Mesenchymal stem cell (in vitro differentiated cells and primary cell): ENCODE data around the gene RIPK4.

Experiments used
- DNase-seq: peaks from one replicate; pipeline ENCODE4 v3.0.0-alpha.2; 2013
- H2AFZ ChIP-seq: one replicate; pipeline ENCODE4 v1.6.1; 2013; ENCODE audit warnings: low read depth, mild to moderate bottlenecking, control low read depth, inconsistent platforms, low read length, moderate library complexity
- H2AK5ac ChIP-seq: 2 replicates; pipeline ENCODE4 v1.6.1; 2013; ENCODE audit warnings: low read length, moderate library complexity, mild to moderate bottlenecking, inconsistent platforms; ENCODE audit not compliant: severe bottlenecking
- H2BK120ac ChIP-seq: one replicate; pipeline ENCODE4 v1.6.1; 2013; ENCODE audit warnings: low read depth, mild to moderate bottlenecking, inconsistent platforms, low read length, moderate library complexity
- H2BK12ac ChIP-seq, 2 experiments: one replicate each; pipeline ENCODE4 v1.6.1; 2013; ENCODE audit warnings: inconsistent platforms in 2 of 2, low read length in 2 of 2, mild to moderate bottlenecking in 2 of 2, moderate library complexity in 2 of 2, control low read depth in 1 of 2
- H2BK15ac ChIP-seq: one replicate; pipeline ENCODE4 v1.6.1; 2013; ENCODE audit warnings: mild to moderate bottlenecking, low read depth, inconsistent platforms; ENCODE audit not compliant: poor library complexity, severe bottlenecking
- H2BK5ac ChIP-seq: 2 replicates; pipeline ENCODE4 v1.6.1; 2013; ENCODE audit warnings: low read depth, mild to moderate bottlenecking, low read length, control low read depth, inconsistent platforms; ENCODE audit not compliant: poor library complexity, severe bottlenecking
- H3K14ac ChIP-seq, 2 experiments: one replicate each; pipeline ENCODE4 v1.6.1; 2013; ENCODE audit warnings: inconsistent platforms in 2 of 2, low read length in 2 of 2, control low read depth in 1 of 2, mild to moderate bottlenecking in 1 of 2, moderate library complexity in 1 of 2
- H3K18ac ChIP-seq, 2 experiments: one replicate each; pipeline ENCODE4 v1.6.1; 2013; ENCODE audit warnings: inconsistent platforms in 2 of 2, low read length in 2 of 2, control low read depth in 1 of 2, low read depth in 1 of 2, mild to moderate bottlenecking in 1 of 2
- H3K23ac ChIP-seq, 2 experiments: one replicate each; pipeline ENCODE4 v1.6.1; 2013; ENCODE audit warnings: inconsistent platforms in 2 of 2, low read length in 2 of 2, mild to moderate bottlenecking in 2 of 2, moderate library complexity in 2 of 2, control low read depth in 1 of 2
- H3K27ac ChIP-seq: 2 replicates; pipeline ENCODE4 v1.5.1; 2013; ENCODE audit warnings: mild to moderate bottlenecking, moderate library complexity, low read length, control low read depth, inconsistent platforms; ENCODE audit not compliant: poor library complexity, severe bottlenecking
- H3K27me3 ChIP-seq, 2 experiments: 2 replicates each; pipeline versions ENCODE4 v1.6.1 to v1.7.0; 2013; ENCODE audit warnings: low read length in 2 of 2, mild to moderate bottlenecking in 2 of 2, moderate library complexity in 2 of 2, control low read depth in 1 of 2, inconsistent platforms in 1 of 2; ENCODE audit not compliant: control insufficient read depth in 1 of 2, insufficient read depth in 1 of 2
- H3K36me3 ChIP-seq, 2 experiments: 2 replicates each; pipeline versions ENCODE4 v1.6.1 to v1.7.0; 2013; ENCODE audit warnings: low read length in 2 of 2, control low read depth in 1 of 2, inconsistent platforms in 1 of 2, low read depth in 1 of 2, mild to moderate bottlenecking in 1 of 2; ENCODE audit not compliant: insufficient read depth in 2 of 2, control insufficient read depth in 1 of 2
- H3K4ac ChIP-seq, 2 experiments: one replicate each; pipeline ENCODE4 v1.6.1; 2013; ENCODE audit warnings: inconsistent platforms in 2 of 2, low read length in 2 of 2, mild to moderate bottlenecking in 2 of 2, moderate library complexity in 2 of 2, control low read depth in 1 of 2, low read depth in 1 of 2
- H3K4me1 ChIP-seq: 2 replicates; pipeline ENCODE4 v1.6.1; 2013; ENCODE audit warnings: low read depth, low read length, control low read depth; ENCODE audit not compliant: control insufficient read depth, insufficient read depth
- H3K4me2 ChIP-seq: 2 replicates; pipeline ENCODE4 v1.6.1; 2013; ENCODE audit warnings: low read length, mild to moderate bottlenecking, inconsistent platforms; ENCODE audit not compliant: poor library complexity, severe bottlenecking
- H3K4me3 ChIP-seq, 2 experiments: 2 replicates each; pipeline versions ENCODE4 v1.5.1 to v1.7.0; 2013; ENCODE audit warnings: low read length in 2 of 2, mild to moderate bottlenecking in 2 of 2, control low read depth in 1 of 2, low read depth in 1 of 2; ENCODE audit not compliant: insufficient read depth in 1 of 2
- H3K79me1 ChIP-seq: replicated peaks from 2 replicates; pipeline ENCODE4 v1.6.1; 2013; ENCODE audit warnings: mild to moderate bottlenecking, control low read depth, low read length, inconsistent platforms; ENCODE audit not compliant: poor library complexity, severe bottlenecking
- H3K9ac ChIP-seq: 2 replicates; pipeline ENCODE4 v1.7.0; 2013; ENCODE audit warnings: mild to moderate bottlenecking, low read length, moderate library complexity
- H3K9me3 ChIP-seq: 2 replicates; pipeline ENCODE4 v1.7.0; 2013; ENCODE audit warnings: mild to moderate bottlenecking, low read length; ENCODE audit not compliant: control insufficient read depth
- H4K8ac ChIP-seq: one replicate; pipeline ENCODE4 v1.6.1; 2013; ENCODE audit warnings: inconsistent platforms, mild to moderate bottlenecking, low read length, moderate library complexity
- H4K91ac ChIP-seq: one replicate; pipeline ENCODE4 v1.6.1; 2013; ENCODE audit warnings: mild to moderate bottlenecking, low read length, inconsistent platforms
- WGBS: methylation state at CpG from one replicate; pipeline ENCODE4 v1.1.7; 2013; ENCODE audit warnings: mixed read lengths; 5-methylcytosine and 5-hydroxymethylcytosine counted together

The RIPK4 gene

DNA sequence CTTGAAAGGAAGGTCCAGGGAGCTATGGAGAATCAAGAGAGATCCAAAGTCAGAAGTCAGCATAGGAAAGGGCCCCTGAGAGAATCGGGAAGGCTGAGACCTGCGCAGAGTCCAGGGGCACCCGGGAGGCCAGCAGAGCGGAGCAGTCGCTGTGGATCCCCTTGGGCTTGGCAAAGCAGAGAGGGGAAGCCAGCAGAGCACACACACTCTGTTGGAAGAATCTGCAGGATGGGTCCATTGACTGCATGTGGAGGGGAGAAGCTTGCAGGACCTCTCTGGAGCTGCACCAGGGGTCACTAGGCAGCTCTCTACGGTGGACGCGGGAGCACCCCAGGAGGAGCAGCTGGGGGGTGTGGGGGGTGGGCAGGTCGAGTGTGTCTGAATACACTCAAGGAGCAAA lies 6.4 kb downstream of the RIPK4 start:
- Histone ChIP-seq H3K23ac (no peak overlapping the region), H2AFZ (no peak overlapping the region), H2BK12ac (no peak overlapping the region), H2AK5ac (no peak overlapping the region), H3K4me2 (no peak overlapping the region), H4K91ac (no peak overlapping the region), H3K9ac (no peak overlapping the region), H3K9me3 (no peaks in the 10 kb centered on the region), H3K18ac (no peak overlapping the region), H3K36me3 (peaks cover 0 to 16% of the 10 kb centered on the region in 2 experiments), H3K27ac (no peak overlapping the region), H3K27me3 (peaks cover 0 to 67% of the 10 kb centered on the region in 2 experiments), H3K79me1 (peaks cover 32% of the 10 kb centered on the region), H2BK120ac (no peak overlapping the region), H2BK15ac (no peak overlapping the region), H3K14ac (no peak overlapping the region), H3K4ac (no peak overlapping the region), H4K8ac (no peak overlapping the region), H3K4me1 (peaks cover 54% of the 10 kb centered on the region), H3K4me3 (no peak overlapping the region), H2BK5ac (no peak overlapping the region)
- no peak for DNase-seq
- 86% methylated on average over 9 of the region's 9 CpGs for WGBS

DNA sequence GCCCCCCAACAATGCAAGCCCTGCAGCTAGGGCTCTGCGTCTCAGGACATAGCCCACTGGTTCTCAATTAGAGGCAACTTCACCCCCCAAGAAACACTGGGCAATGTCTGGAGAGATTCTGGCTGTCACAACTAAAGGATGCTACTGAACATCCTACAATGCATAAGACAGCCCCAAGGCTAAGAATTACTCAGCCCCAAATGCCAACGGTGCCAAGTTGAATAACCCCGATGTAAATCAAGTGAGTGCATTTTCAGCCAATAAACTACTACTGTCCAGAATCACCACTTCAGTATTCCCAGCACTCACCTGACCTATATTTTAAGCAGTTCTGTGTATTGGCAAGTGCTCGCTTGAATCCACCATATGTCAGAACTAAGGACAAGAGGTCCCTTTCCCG lies 6.9 kb downstream of the RIPK4 start:
- Histone ChIP-seq H2BK15ac (no peak overlapping the region), H3K4ac (no peak overlapping the region), H2BK5ac (no peak overlapping the region), H3K9ac (no peak overlapping the region), H3K27ac (no peak overlapping the region), H3K14ac (no peak overlapping the region), H3K9me3 (no peaks in the 10 kb centered on the region), H2BK12ac (no peak overlapping the region), H3K36me3 (peaks cover 0 to 20% of the 10 kb centered on the region in 2 experiments), H3K4me2 (no peak overlapping the region), H3K4me3 (no peak overlapping the region), H4K8ac (no peak overlapping the region), H3K79me1 (peaks cover 32% of the 10 kb centered on the region), H3K4me1 (peaks cover 51% of the 10 kb centered on the region), H3K23ac (no peak overlapping the region), H4K91ac (no peak overlapping the region), H2BK120ac (no peak overlapping the region), H3K18ac (no peak overlapping the region), H2AFZ (no peak overlapping the region), H2AK5ac (no peak overlapping the region), H3K27me3 (peaks cover 0 to 62% of the 10 kb centered on the region in 2 experiments)
- no peak for DNase-seq
- 96% methylated on average over 5 of the region's 5 CpGs for WGBS

DNA sequence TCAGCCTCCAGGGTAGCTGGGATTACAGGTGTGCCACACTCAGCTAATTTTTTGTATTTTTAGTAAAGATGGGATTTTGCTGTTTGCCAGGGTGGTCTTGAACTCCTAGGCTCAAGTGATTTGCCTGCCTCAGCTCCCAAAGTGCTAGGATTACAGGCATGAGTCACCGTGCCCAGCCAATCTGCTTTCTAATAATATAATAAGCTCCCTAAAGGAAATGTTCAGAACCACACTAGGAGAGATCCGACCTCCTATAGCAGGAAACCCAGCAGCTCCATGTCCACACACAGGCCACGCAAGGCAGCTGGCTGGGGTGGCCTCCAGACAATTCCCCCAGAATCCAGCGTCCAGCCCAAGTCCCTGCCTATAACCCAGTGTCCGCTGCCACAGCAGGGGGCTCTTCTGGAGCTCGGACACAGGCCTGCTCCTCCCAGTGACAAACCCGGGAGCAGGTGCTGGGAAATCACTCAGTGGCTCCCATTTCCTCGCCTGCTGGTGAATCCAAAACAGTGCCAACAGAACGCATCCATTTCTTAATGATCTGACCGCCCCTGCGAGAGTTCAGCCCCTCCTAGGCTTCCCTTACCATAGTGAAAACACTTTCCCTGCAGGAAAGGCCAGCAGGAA lies 7.5 kb downstream of the RIPK4 start:
- H3K4me3 ChIP-seq: no peak overlapping the region
- WGBS: 84% methylated on average over 11 of the region's 11 CpGs
- no peak overlapping the region for H4K91ac ChIP-seq
- peaks cover 0 to 25% of the 10 kb centered on the region in 2 experiments for H3K36me3 ChIP-seq
- H3K18ac ChIP-seq: no peak overlapping the region
- H2BK12ac ChIP-seq: no peak overlapping the region
- no peak overlapping the region for H3K27ac ChIP-seq
- H3K27me3 ChIP-seq: peaks cover 0 to 56% of the 10 kb centered on the region in 2 experiments
- no peaks in the 10 kb centered on the region for H3K9me3 ChIP-seq
- no peak overlapping the region for H3K4me2 ChIP-seq
- H3K79me1 ChIP-seq: peaks cover 34% of the 10 kb centered on the region
- H2AK5ac ChIP-seq: no peak overlapping the region
- no peak overlapping the region for H2BK15ac ChIP-seq
- H4K8ac ChIP-seq: no peak overlapping the region
- H3K9ac ChIP-seq: no peak overlapping the region
- H3K23ac ChIP-seq: no peak overlapping the region
- H2BK5ac ChIP-seq: no peak overlapping the region
- H2AFZ ChIP-seq: no peak overlapping the region
- H2BK120ac ChIP-seq: no peak overlapping the region
- H3K4me1 ChIP-seq: peaks cover 52% of the 10 kb centered on the region
- no peak overlapping the region for H3K4ac ChIP-seq
- no peak overlapping the region for H3K14ac ChIP-seq
- no peak for DNase-seq

DNA sequence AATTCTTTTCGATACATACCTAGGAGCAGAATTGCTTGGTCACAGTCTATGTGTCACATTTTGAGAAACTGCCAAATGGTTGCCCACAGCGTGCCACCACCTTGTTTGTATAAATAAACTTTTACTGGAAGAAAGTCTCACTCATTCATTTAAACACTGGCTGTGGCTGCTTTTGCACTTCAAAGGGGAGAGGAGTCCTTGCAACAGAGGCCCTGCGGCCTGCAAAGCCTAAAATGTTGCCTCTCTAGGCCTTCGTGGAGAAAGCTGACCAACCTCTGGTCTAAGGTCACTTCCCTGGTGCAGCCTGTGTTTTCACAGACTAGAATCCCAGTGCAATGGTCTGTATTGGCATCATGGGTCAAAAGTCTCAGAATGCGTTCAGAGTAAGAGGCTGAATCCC lies 8.3 kb downstream of the RIPK4 start:
- H3K27ac ChIP-seq: no peak overlapping the region
- H3K23ac ChIP-seq: no peak overlapping the region
- WGBS: 72% methylated on average over 5 of the region's 5 CpGs

More for the DNA sequence above, 8.3 kb downstream of the RIPK4 start:
- Histone ChIP-seq H3K18ac (no peak overlapping the region), H2BK5ac (no peak overlapping the region), H2BK15ac (no peak overlapping the region), H3K4me1 (peaks cover 50% of the 10 kb centered on the region), H4K8ac (no peak overlapping the region), H2BK12ac (no peak overlapping the region), H2AK5ac (no peak overlapping the region), H2BK120ac (no peak overlapping the region), H2AFZ (no peak overlapping the region), H3K14ac (no peak overlapping the region), H3K4me3 (no peak overlapping the region), H3K79me1 (peaks cover 35% of the 10 kb centered on the region), H3K4me2 (no peak overlapping the region), H3K4ac (no peak overlapping the region), H3K36me3 (peaks cover 0 to 26% of the 10 kb centered on the region in 2 experiments), H3K27me3 (peaks cover 0 to 49% of the 10 kb centered on the region in 2 experiments), H4K91ac (no peak overlapping the region), H3K9ac (no peak overlapping the region), H3K9me3 (no peaks in the 10 kb centered on the region)
- no peak for DNase-seq
